ENCODE measurements around the gene SRM. TPM values are rescaled to one million over a fixed set of nuclear protein-coding genes. Genes with fewer than 3 reads are reported as not detected.
"Not testable (repeated sequence)": the region's sequence is repeated elsewhere in the genome, so short reads cannot be mapped to it uniquely, and the experiment has no call there.

SRM gene
- total RNA-seq, 1 experiment from 2014 or later: 249 TPM

- DNase-seq (ENCODE audit: low read depth, low spot score) (no peak), ATAC-seq (no peak)
- intact Hi-C loops (cut with micrococcal nuclease; ENCODE audit: unreplicated experiment) (no loop called here), in situ Hi-C loops (cut with HindIII; ENCODE audit: low pct_unique_long_range_greater_than_20kb, low sequenced_read_pairs) (no loop called here)
- Histone ChIP-seq H3K4me1 (ENCODE audit: control insufficient read depth, insufficient read depth, low read length) (no peaks in the 10 kb centered on the region), H3K9me3 (ENCODE audit: control insufficient read depth, insufficient read depth, low read depth, low read length) (no peaks in the 10 kb centered on the region), H3K4me3 (ENCODE audit: low read depth in 2 of 2, low read length in 2 of 2) (no peak overlapping the region), H3K36me3 (ENCODE audit: control insufficient read depth, insufficient read depth, low read length) (no peaks in the 10 kb centered on the region), H3K27ac (ENCODE audit: low read length) (no peak overlapping the region), H3K27me3 (ENCODE audit: control insufficient read depth, insufficient read depth, low read length) (no peaks in the 10 kb centered on the region)
- TF ChIP-seq POLR2AphosphoS5 (IDR thresholded peaks at IDR 0.05; ENCODE audit: low read depth, low read length) (no peak), SIN3A (IDR thresholded peaks at IDR 0.05; ENCODE audit: borderline replicate concordance, insufficient read depth, low read depth, low read length) (no peak), TCF7L2 (IDR thresholded peaks at IDR 0.05; ENCODE audit: low read depth, low read length) (no peak), REST (IDR thresholded peaks at IDR 0.05; ENCODE audit: insufficient read depth in 1 of 2, low read depth in 2 of 2, low read length in 1 of 2) (no peak)
- TF ChIP-seq, protein P1, sequence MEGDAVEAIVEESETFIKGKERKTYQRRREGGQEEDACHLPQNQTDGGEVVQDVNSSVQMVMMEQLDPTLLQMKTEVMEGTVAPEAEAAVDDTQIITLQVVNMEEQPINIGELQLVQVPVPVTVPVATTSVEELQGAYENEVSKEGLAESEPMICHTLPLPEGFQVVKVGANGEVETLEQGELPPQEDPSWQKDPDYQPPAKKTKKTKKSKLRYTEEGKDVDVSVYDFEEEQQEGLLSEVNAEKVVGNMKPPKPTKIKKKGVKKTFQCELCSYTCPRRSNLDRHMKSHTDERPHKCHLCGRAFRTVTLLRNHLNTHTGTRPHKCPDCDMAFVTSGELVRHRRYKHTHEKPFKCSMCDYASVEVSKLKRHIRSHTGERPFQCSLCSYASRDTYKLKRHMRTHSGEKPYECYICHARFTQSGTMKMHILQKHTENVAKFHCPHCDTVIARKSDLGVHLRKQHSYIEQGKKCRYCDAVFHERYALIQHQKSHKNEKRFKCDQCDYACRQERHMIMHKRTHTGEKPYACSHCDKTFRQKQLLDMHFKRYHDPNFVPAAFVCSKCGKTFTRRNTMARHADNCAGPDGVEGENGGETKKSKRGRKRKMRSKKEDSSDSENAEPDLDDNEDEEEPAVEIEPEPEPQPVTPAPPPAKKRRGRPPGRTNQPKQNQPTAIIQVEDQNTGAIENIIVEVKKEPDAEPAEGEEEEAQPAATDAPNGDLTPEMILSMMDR (IDR thresholded peaks at IDR 0.05): no peak
- ChIA-PET CTCF (no interaction called here), POLR2A (no interaction called here)
- BruUV-seq (replicated peaks): no TSS peak
These were observed 17.8 kb downstream of the SRM start for GRCh38 chr1:11042065-11042464.

DNA sequence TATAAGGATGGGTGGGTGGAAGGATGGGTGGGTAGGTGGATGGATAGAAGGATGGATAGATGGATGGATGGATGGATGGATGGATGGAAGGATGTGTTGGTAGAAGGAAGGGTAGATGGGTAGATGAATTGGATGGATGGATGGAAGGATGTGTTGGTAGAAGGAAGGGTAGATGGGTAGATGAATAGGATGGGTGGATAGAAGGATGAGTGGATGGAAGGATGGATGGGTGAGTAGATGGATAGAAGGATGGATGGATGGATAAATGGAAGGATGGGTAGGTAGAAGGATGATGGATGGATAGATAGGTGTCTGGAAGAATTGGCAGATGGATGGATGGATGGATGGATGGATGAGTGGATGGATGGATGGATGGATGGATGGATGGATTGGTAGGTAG, 18.8 kb downstream of the SRM start:
- TF ChIP-seq SIN3A (IDR thresholded peaks at IDR 0.05; ENCODE audit: borderline replicate concordance, insufficient read depth, low read depth, low read length): no peak
- TF ChIP-seq, protein P1 (IDR thresholded peaks at IDR 0.05): no peak
- TF ChIP-seq TCF7L2 (IDR thresholded peaks at IDR 0.05; ENCODE audit: low read depth, low read length): no peak
- TF ChIP-seq POLR2AphosphoS5 (IDR thresholded peaks at IDR 0.05; ENCODE audit: low read depth, low read length): no peak
- no peak for TF ChIP-seq REST (IDR thresholded peaks at IDR 0.05; ENCODE audit: insufficient read depth in 1 of 2, low read depth in 2 of 2, low read length in 1 of 2)
- H3K4me1 ChIP-seq (ENCODE audit: control insufficient read depth, insufficient read depth, low read length): no peaks in the 10 kb centered on the region
- H3K9me3 ChIP-seq (ENCODE audit: control insufficient read depth, insufficient read depth, low read depth, low read length): no peaks in the 10 kb centered on the region
- H3K4me3 ChIP-seq (ENCODE audit: low read depth in 2 of 2, low read length in 2 of 2): no peak overlapping the region
- in situ Hi-C loops (cut with HindIII; ENCODE audit: low pct_unique_long_range_greater_than_20kb, low sequenced_read_pairs) (no loop called here), intact Hi-C loops (cut with micrococcal nuclease; ENCODE audit: unreplicated experiment) (no loop called here)
- ChIA-PET CTCF (no interaction called here), POLR2A (no interaction called here)
- no peak for DNase-seq (ENCODE audit: low read depth, low spot score)
- no peak overlapping the region for H3K27ac ChIP-seq (ENCODE audit: low read length)
- no peak for ATAC-seq
- no peaks in the 10 kb centered on the region for H3K36me3 ChIP-seq (ENCODE audit: control insufficient read depth, insufficient read depth, low read length)
- BruUV-seq (replicated peaks): no TSS peak
- H3K27me3 ChIP-seq (ENCODE audit: control insufficient read depth, insufficient read depth, low read length): no peaks in the 10 kb centered on the region

- DNase-seq (ENCODE audit: low read depth, low spot score); POLR2A ChIA-PET; H3K27me3 ChIP-seq (ENCODE audit: control insufficient read depth, insufficient read depth, low read length); ATAC-seq; H3K4me3 ChIP-seq (ENCODE audit: low read depth in 2 of 2, low read length in 2 of 2); H3K27ac ChIP-seq (ENCODE audit: low read length); BruUV-seq (replicated peaks); intact Hi-C loops (cut with micrococcal nuclease; ENCODE audit: unreplicated experiment); in situ Hi-C loops (cut with HindIII; ENCODE audit: low pct_unique_long_range_greater_than_20kb, low sequenced_read_pairs); H3K36me3 ChIP-seq (ENCODE audit: control insufficient read depth, insufficient read depth, low read length); H3K9me3 ChIP-seq (ENCODE audit: control insufficient read depth, insufficient read depth, low read depth, low read length); CTCF ChIA-PET; H3K4me1 ChIP-seq (ENCODE audit: control insufficient read depth, insufficient read depth, low read length): not testable (repeated sequence)
These were observed 19.8 kb downstream of the SRM start for GRCh38 chr1:11040105-11040429.
